Right hindlimb (tissue), 1 donor: ENCODE measurements around the gene SPAG16.

Experiments
- DNase-seq: peaks from one replicate; pipeline ENCODE4 v3.0.0-alpha.2; 2018

The SPAG16 gene

GRCh38 chr2:214104219-214104618 is 820.0 kb downstream of the SPAG16 start:
- DNase-seq, result no peak

DNA sequence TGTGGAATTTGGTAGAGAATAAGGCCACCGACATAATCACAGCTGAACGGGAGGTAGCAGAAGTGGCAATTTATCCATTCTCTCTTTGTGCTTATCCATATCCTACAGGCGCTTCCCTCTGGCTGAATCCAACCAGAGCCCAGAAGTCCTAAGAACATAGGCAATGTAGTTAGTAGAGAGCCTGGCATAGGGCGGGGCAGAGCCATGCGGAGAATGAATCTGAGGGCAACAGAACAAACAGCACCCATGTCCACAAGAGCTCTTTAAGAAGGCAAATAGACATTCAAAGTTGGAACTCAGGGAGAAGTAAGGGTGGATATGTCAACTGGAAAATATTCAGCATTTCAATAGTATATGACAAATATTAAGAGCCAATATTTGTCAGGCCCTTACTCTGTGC is 820.7 kb downstream of the SPAG16 start:
- DNase-seq, result no peak

DNA sequence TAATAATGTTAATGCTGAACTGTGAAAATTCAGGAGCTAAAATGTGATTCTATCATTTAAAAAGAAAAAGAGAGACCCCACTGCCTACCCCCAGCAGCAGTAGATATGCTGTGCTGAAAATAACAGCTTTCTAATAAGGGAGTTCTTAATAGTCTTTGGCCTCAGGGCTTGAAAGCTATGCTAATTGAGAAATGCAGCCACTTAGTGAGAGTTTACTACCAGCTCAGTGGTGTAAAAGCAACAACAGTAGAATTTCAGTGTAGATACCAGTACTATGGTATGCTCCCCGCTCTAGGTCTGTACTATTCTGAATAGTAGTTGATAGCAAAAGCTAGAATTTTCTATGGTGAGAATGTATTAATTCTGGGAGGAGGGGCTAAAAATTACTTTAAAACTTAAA is 823.5 kb downstream of the SPAG16 start:
- DNase-seq, result no peak

GRCh38 chr2:214108598-214108997 is 824.3 kb downstream of the SPAG16 start:
- no peak for DNase-seq

DNA sequence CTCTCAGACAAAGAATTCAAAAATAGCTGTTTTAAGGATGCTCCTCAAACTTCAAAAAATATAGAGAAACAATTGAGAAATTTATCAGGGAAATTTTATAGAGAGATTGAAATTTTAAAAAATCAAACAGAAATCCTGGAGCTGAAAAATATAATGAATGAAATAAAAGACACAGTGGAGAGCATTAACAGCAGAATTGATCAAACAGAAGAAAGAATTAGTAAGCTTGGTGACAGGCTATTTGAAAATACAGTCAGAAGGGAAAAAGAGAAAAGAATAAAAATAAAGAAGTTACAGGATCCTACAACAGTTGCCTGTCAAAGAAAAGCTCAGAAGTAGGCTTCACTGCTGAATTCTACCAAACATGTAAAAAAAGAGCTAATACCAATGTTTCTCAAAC is 832.8 kb downstream of the SPAG16 start:
- DNase-seq, result no peak

- DNase-seq, result no peak
Observed at GRCh38 chr2:214126135-214126534, 841.9 kb downstream of the SPAG16 start.

- no peak for DNase-seq
Observed at GRCh38 chr2:214127170-214127569, 842.9 kb downstream of the SPAG16 start.

- no peak for DNase-seq
Observed at GRCh38 chr2:214127571-214127970, 843.3 kb downstream of the SPAG16 start.

DNA sequence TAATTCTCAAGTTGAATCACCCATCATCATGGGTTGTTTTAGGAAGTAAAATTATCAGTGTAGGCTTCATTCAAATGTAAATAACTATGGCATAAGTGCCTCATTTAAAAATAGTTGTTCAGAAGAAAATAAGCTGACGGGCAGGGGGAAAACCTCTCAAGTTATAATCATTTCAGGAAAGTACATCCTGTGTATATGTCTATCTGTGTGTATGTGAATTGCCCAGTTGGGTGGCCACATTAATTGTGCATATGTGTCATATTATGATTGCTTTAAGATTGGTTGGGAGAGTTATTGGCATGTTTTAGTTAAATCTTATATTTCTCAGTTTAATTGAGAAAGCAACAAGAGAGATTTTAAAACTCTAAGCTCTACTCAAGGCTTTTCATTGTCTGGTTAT is 843.8 kb downstream of the SPAG16 start:
- no peak for DNase-seq

- DNase-seq, result no peak
Observed at GRCh38 chr2:214130114-214130513, 845.9 kb downstream of the SPAG16 start.

GRCh38 chr2:214135966-214136365 is 851.7 kb downstream of the SPAG16 start:
- no peak for DNase-seq

- DNase-seq, result no peak
Observed at GRCh38 chr2:214138779-214139178, 854.5 kb downstream of the SPAG16 start.

DNA sequence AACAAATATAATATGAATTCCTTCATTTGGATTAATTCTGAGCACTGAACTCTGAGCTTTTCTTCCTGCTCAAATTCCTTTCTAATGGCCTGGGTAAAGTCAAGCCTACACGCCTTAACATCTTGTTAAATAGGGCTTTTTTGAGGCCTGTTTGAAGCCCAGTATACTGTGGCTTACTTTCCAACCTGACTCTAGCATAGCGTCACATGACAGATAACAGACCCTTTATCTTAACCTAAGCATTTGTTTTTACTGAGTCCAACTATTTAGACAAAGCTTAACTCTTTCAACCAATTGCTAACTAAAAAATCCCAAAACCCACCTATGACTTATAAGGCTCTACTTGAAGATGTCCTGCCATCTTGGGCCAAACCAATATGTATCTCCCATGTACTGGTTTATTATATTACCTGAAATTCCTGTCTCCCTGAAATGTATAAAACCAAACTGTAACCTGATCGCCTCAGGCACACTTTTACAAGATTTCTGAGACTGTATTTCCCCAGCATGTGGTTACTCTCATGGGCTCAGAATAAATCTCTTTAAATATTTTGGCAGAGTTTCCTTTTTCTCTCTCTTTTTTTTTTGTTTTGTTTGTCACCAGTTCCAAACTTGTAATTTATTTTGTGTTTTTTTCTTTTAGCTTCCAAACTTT is 855.5 kb downstream of the SPAG16 start:
- no peak for DNase-seq

DNA sequence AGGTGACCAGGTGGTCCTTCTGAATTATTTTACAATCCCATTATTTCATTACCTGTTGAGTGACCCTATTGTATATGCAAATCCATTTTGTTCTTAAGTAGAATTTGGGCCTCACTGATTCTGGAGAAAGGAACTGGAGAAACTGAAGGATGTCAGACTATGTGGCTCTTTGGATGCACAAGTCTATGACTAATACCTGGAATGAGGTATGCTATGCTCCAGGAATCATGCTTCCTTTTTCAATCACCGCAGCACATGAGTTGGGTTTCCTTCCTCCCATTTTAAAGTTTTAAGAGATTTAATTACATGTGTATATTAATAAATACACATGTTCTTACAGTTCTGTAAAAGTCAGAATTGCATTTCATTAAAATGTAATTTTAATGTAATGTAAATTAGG is 872.7 kb downstream of the SPAG16 start:
- DNase-seq, result no peak

GRCh38 chr2:214158851-214159250 is 874.6 kb downstream of the SPAG16 start:
- no peak for DNase-seq

DNA sequence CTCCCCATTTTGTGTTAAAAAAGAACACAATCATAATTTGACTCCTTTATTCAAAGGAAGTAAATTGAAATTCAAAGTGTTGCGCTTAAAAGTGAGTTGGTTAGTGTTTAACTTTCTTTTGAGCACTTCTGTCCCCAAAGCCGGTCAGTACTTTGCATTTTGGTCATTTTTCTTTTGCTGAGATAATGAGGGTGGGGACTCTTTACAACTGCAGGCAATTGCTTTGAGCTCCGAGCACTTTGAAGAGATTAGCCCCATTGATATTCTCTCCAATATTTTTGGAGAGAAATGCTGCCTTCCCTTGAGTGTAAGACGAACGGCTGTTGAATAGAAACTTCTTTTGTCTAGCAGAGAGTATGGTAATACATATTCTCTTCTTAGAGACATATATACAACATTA is 885.0 kb downstream of the SPAG16 start:
- DNase-seq, result no peak

DNA sequence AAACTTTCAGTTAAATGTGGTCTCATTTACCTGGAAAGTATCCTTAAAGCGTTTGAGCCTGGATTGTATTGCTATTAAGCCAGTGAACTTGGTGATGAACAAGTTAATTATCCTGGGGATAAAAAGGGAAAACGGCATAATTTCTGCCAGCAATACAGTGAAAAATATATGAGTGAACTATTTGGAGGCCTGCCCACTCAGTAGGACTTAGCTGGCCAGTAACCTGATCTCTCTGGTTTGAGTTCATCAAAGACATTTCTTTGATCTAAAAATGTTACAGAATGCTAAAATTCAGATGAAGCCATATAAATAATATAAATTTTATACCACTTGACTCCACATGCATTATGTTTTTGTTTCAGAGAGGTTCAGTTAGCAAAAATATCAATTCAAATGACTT is 885.5 kb downstream of the SPAG16 start:
- no peak for DNase-seq

GRCh38 chr2:214174563-214174962 is 890.3 kb downstream of the SPAG16 start:
- DNase-seq, result no peak

GRCh38 chr2:214180071-214180470 is 895.8 kb downstream of the SPAG16 start:
- DNase-seq, result no peak

GRCh38 chr2:214180686-214181085 is 896.4 kb downstream of the SPAG16 start:
- DNase-seq, result no peak

- DNase-seq, result no peak
Observed at GRCh38 chr2:214184461-214184860, 900.2 kb downstream of the SPAG16 start.

DNA sequence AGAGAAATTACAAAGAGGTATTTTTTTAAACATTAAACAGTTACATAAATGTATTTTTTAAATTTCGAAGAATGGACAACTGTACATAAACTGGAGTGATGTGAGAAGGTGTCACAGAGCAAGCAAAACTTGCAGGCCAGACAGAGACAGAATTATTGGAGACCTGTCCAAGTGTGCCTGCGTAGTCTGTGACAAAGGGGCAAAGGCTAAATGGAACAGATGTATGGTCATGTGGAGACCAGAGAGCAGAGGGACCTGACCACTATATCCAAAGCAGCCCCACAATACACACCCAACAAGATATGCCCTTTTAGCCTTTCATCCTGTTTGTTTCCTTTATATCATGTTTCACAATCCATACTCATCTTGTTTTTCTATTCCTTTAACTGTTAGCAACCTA is 901.3 kb downstream of the SPAG16 start:
- no peak for DNase-seq

- no peak for DNase-seq
Observed at GRCh38 chr2:214192711-214193110, 908.4 kb downstream of the SPAG16 start.

DNA sequence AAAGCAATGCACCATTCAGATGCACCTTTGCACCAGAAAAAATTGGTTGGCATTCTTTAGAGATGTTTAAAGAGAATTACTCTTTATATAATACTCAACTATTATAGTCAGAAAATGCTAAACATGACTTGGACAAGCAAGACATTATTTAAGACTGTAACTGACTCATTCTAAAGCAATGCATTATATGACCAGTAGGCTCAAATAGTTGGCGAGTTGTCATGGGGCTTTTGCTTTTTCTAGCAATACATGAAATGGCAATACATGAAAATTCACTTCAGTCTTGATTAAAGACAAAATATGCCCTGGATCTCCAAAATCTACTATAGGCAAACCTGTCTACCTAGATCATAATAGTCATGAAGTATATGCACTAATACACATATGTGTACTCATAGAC is 909.7 kb downstream of the SPAG16 start:
- DNase-seq, result no peak

GRCh38 chr2:214196260-214196659 is 912.0 kb downstream of the SPAG16 start:
- DNase-seq, result no peak

- DNase-seq, result no peak
Observed at GRCh38 chr2:214201892-214202291, 917.6 kb downstream of the SPAG16 start.
